Effector CD8-positive, alpha-beta T cell (primary cell): ENCODE measurements around the gene FBXO24.

Experiments used
- DNase-seq: peaks from one replicate; lab custom pipeline; 2025; lab: John Stamatoyannopoulos, UW

Gene FBXO24

DNA sequence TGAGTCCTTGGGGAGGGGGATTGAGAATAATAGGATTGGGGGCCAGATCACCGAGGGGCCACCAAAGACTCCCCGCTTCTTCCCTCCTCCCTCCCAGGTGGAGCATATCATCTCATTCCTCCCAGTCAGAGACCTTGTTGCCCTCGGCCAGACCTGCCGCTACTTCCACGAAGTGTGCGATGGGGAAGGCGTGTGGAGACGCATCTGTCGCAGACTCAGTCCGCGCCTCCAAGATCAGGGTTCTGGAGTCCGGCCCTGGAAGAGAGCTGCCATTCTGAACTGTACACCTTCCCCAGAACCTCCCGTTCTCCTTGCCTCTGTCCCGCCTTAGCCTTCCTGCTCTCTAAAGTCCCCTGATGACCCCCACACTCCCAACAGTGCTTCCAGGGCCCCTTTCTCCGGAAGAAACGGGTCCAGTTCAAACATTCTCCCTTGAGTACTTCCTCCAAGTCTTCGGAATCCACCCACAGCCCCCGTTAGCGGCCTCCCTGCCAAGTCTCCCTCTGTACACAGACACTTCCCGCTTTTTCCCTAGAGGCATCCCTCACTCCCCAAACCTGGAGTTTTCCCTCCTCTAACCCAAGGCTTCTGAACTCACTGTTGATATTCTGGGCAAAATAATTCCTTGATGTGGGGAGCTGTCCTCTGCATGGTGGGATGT lies 4.1 kb downstream of the FBXO24 start:
- no peak for DNase-seq

DNA sequence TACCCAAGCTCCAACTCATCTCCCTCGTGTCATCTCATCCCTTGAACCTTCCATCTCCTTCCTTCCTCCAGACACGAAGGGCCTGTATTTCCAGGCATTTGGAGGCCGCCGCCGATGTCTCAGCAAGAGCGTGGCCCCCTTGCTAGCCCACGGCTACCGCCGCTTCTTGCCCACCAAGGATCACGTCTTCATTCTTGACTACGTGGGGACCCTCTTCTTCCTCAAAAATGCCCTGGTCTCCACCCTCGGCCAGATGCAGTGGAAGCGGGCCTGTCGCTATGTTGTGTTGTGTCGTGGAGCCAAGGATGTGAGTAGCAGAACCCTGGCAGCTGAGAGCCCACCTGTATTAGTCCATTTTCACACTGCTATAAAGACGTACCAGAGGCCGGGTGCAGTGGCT lies 5.5 kb downstream of the FBXO24 start:
- no peak for DNase-seq

DNA sequence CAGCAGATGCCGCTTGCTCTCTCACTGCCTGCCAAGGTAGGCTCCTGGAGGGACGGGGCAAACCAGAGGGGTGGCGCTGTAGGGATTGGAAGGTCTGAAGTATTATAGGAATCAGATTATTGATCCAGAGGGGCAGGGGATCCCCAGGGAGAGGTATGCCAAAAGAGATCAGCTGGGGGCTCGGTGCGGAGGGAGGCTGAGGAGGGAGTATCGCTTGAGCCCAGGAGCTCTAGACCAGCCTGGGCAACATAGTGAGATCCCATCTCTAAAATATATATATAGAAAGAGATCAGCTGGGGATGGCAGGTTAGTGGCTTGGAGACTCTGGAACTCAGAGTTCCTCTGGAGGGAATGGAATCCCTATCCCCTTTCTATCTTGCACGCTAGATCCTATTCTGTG lies 9.1 kb downstream of the FBXO24 start:
- DNase-seq: no peak

DNA sequence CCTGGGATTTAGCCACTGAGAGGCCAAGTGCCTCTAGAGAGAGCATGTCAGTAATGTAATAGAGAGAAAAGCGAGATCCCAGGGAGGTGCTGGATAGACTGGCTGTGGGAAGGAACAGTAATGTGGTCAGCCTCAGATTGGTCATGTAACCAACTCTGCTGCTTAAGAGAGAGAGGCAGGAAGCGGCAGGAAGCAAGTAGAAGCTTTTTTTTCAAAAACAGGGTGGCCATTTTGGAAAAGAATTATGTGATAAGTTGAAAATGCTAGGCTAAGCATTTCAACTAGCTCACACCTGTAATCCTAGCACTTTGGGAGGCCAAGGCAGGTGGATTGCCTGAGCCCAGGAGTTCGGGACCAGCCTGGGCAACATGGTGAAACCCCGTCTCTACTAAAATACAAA lies 12.3 kb downstream of the FBXO24 start:
- DNase-seq: no peak

DNA sequence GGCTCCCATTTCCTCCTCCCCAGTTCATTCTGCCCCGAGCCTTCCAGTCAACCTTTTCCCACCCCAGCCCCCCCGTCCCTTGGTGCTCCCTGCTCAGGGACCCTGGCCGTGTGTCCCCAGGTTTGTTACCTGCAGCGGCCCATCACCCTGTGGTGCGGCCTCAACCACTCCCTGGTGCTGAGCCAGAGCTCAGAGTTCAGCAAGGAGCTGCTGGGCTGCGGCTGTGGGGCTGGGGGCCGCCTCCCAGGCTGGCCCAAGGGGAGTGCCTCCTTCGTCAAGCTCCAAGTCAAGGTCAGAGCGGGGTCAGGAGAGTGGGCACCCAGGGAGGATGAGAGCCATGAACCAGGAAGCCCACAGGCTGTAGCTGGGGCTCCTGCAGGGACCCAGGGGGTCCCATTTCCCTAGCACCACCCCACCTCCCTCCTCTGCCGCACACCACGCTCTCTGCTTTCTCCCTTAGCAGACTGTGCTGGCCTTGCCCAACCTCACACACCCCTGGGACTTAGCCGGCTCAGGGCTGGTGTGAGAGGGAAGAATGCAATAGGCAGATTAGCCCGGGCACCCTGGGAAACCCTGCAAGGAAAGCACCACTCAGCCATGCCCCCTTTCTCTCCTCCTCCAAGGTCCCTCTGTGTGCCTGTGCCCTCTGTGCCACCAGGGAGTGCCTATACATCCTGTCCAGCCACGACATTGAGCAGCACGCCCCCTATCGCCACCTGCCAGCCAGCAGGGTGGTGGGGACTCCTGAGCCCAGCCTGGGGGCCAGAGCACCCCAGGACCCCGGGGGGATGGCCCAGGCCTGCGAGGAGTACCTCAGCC lies 14.0 kb downstream of the FBXO24 start:
- no peak for DNase-seq

DNA sequence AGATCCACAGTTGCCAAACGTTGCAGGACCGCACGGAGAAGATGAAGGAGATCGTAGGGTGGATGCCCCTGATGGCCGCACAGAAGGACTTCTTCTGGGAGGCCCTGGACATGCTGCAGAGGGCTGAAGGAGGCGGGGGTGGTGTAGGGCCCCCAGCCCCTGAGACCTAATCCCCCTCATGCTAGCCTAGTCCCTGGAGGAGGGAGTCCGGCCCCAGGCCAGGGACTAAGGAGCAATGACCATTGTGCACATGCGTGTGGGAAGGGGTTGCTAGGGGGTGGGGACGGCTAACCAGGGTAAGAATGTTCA lies 14.6 kb downstream of the FBXO24 start:
- no peak for DNase-seq

DNA sequence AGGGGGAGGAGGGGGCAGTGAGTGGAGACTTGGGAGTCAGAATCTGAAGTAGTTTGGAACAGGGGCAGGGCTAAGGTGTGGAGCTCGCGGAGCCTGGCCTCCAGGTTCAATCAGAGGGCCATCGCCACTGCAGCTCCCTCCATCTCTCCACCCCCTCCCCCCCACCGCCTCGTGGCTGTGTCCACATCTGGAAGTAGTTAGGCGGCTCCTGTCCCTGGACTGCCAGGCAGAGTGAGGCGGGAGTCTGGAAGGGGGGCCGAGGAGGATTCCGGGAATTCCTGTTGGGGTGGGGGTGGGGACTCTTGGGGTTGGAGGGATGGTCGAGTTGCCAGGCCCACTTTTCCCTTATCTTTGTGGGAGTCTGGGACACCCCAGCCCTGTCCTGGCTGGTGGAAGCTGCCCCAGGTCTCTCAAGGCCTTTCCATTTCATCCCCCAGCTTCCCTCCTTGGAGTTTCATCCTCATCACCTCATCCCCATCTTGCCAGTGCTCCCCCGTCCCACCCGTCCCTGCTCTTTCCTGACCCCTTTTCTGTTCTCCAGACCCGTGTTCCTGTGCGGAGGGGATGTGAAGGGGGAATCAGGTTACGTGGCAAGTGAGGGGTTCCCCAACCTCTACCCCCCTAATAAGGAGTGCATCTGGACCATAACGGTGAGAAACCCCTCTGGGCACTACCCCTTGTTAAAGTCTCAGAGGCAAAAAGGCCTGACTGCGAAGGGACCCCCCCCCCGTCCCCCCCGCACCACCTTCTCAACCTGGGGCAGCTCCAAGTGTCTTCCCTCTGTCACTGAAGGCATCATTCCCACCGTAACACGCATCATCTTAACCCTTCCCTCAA lies 17.0 kb downstream of the FBXO24 start:
- DNase-seq: no peak

DNA sequence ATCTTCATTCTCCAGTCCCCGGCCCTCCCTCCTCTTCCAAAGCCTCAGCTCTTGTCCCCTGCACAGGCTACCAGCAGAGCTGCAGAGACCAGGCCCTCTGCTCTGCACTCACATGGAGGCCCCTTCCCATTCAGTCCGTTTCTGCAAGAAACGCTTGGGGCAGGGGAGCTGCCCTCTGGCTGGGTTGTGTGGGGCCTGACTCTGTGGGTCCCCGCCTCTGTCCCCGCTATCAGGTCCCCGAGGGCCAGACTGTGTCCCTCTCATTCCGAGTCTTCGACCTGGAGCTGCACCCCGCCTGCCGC lies 17.5 kb downstream of the FBXO24 start:
- DNase-seq: no peak

DNA sequence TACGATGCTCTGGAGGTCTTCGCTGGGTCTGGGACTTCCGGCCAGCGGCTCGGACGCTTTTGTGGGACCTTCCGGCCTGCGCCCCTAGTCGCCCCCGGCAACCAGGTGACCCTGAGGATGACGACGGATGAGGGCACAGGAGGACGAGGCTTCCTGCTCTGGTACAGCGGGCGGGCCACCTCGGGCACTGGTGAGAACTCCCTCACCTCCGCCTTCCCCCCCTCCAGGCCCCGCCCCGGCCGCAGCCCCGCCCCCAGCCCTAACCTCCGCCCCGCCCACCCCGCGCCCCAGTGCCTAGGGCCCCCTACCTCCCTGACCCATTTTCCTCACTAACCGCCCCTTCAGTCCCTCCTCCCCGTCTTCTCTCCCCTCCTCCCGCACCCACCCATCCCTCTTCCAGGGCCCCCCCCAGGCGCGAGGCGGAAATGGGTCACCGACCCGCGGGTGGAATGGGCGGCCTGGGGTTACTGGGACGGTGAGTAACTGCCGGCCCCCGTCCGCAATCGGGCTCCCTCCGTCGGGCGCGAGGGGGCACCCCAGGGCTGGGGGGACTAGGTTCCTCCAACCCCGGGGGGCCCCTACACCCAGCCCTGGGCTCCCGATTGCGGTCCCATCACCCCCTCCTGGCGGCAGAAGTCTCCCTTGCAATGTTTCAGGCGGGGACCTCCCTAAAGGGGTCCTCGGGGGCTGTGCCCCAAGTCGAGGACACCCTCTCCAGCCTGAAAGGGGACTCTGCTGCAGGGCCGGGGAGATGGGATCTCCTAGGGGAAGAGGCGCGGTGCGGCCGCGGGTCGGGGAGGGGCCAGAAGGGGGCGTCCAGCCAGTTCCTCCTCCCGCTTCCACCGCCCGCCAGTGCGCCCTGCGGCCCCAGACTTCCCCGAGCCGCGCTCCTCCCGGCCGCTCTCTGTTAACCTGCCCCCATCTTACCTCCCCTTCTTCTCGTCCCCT lies 18.2 kb downstream of the FBXO24 start:
- DNase-seq: peak; percentile 62

DNA sequence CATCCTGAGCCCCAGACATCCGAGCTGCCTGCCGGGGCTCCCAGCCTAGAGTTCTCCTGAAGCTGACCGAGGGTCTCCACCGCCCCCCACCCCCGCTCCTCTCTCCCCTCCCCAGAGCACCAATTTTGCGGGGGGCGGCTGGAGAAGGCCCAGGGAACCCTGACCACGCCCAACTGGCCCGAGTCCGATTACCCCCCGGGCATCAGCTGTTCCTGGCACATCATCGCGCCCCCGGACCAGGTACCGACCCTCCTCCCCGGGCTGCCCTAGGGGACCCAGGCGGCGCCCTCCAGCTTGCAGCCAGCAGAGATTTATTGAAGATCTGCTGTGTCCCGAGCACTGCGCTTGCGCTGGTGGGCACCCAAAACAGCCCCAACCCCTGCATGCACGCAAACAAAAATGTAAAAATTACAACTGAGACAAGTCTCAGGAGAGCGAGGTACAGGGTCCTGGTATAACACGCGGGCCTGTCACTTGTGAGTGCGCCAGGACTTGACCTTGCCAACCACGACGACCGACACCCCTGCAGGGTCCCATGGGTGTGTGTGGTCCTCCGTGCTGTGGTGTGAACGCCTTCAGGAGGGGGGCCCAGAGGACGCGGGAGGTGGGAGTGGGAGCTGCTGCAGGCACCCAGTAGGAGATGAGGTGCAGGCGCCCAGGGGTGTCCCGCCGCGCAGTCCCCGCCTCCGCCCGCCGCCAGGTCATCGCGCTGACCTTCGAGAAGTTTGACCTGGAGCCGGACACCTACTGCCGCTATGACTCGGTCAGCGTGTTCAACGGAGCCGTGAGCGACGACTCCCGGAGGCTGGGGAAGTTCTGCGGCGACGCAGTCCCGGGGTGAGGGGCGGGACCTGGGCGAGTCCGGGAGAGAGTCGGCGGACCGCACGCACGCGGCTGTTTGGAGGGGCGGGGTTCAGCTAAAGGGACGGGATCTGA lies 19.1 kb downstream of the FBXO24 start:
- DNase-seq: no peak

DNA sequence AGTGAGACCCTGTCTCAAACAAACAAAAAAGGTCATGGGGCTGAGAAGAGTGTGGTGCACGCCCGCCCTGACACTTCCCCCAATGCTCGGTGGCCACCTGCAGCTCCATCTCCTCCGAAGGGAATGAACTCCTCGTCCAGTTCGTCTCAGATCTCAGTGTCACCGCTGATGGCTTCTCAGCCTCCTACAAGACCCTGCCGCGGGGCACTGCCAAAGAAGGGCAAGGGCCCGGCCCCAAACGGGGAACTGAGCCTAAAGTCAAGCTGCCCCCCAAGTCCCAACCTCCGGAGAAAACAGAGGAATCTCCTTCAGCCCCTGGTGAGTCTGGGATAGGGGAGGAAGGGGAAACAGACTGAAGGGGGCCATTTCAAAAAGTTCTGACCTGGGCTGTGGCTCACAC lies 20.2 kb downstream of the FBXO24 start:
- no peak for DNase-seq

DNA sequence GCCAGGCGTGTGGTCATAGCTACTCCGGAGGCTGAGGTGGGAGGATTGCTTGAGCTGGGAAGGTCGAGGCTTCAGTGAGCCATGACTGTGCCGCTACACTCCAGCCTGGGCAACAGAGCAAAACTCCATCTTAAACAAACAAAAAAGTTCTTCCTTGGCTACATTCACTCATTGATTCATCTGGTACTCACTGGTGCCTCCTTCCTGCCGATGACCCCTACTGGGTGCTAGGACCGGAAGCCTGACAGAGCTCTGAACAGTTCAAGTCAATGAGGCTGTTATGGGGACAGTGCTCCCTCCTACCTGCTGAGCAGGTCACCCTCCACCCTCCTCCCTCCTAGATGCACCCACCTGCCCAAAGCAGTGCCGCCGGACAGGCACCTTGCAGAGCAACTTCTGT lies 21.0 kb downstream of the FBXO24 start:
- DNase-seq: no peak

DNA sequence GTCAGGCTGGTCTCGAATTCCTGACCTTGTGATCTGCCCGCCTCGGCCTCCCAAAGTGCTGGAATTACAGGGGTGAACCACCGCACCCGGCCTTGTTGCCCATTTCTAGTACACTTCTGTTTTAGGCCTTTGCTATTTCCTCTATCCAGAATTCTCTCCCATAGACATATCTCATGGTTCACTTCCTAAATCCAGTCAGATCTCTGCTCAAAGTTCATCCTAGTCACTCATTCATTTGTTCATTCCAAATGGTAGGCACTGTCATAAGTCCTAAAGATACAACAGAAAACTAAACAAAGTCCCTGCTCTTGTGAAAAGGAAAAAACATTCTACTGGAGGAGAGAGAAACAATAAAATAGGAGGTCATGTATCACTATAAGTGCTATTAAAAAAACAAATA lies 23.8 kb downstream of the FBXO24 start:
- no peak for DNase-seq

DNA sequence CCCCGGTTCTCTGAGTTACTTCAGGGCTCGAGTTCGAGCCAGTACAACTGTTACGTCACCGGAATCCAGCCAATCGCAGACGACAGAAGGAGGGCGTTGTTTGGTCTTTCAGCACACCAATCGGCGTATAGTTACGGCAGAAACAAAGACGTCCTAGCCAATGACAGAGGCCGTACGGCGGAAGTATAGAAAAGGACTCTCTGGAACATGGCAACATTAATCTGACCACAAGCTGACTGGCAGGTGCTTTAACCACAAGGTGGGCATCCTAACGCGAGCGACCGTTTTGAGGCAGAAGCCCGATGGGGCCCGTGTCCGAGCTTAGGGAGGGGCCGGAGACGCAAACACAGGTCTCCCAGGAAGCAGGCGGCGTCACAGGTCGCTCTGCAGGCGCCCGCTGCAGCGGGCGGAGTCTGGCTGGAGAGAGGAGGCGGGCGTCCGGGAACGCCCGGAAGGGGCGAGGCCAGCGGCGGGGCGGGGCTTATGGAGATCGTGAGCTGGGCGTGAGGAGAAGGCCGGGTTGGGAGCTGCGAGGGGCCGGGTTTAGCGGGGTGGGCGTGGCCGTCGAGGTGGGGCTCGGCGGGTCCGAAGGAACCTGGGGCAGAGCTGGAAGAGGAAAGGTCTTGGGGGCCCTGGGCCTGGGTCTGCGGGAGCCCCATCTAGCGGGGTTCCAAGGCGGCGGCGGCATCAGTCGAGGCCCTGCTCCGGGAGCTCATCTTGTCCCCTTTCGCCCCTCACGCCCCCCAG lies 26.0 kb downstream of the FBXO24 start, which contains the start of gene MOSPD3:
Gene MOSPD3, plus strand, starts transcription at position 558 of the 747 bp plus-strand sequence. CDS start 252 bp downstream, outside the sequence.
- DNase-seq: peak; percentile 94

DNA sequence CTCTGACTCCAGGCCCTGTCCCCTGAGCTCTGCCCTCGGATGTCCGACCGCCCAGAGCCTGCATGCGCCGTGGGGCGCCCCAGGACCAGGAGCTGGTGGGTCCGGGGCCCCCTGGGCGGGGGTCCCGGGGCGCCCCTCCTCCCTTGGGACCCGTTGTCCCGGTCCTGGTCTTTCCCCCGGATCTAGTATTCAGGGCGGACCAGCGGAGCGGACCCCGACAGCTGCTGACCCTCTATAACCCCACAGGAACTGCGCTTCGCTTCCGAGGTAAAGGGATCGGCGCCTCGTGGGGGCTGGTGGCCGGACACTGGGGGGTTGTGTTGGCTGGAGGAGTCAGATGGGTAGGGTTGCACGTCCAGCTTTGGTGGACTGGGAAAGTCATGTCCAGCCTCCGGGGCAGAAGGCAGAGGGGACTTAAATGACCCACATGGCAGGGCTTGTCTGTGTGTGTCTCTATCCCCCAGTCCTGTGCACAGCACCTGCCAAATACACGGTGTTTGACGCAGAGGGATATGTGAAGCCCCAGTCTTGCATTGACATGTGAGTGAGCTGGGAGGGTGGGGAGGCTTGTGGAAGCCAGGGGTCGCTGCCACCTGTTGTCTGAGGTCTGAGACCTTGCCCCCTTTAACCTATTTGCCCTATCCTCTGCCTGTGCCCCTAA lies 26.7 kb downstream of the FBXO24 start:
- no peak for DNase-seq

DNA sequence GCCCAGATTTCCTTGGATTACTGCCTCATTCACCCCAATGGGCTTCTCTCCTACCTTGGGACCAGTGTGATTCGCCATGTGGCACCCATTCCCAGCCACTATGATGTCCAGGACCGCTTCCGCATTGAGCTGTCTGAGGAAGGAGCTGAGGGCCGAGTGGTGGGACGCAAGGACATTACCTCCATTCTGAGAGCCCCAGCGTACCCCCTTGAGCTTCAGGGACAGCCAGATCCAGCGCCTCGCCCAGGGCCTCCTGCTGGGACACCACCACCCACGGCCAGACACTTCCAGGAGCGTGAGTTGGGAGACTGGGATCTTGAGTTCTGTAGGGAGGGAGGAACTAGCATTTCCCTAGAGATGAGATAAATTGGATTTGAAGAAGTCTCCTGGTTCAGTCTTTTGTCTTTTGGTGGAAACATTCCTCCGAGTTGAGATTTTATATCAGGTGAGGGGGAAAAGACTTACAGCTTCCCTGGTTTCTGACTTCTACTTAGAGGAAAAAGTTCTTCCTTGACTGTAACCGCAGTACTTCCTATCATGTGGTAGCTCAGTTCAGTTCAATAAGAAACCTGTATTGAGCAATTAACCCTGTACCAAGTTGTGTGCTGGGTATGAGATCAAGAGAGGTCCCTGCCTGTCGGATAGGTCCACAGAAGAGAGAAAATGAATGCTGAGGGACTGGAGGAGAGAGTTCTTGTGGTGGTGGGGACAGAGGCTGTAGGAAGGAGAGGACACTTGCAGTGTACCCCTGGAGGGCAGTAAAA lies 27.5 kb downstream of the FBXO24 start:
- DNase-seq: no peak

DNA sequence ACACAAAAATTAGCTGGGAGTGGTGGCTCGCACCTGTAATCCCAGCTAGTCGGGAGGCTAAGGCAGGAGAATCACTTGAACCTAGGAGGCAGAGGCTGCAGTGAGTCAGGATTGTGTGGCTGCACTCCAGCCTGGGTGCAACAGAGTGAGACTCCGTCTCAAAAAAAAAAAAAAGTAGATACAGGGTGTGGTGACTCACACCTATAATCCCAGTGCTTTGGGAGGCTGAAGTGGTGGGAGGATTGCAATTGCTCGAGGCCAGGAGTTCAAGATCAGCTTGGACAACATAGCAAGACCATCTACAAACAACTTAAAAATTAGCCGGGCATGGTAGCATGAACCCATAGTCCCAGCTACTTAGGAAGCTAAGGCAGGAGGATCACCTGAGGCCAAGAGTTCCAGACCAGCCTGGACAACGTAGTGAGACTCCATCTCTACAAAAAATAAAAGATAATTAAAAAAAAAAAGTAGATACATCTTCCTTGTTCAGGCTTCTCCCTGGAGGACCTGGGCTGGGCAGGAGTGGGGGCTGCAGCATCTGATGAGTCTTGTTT lies 28.3 kb downstream of the FBXO24 start:
- no peak for DNase-seq

DNA sequence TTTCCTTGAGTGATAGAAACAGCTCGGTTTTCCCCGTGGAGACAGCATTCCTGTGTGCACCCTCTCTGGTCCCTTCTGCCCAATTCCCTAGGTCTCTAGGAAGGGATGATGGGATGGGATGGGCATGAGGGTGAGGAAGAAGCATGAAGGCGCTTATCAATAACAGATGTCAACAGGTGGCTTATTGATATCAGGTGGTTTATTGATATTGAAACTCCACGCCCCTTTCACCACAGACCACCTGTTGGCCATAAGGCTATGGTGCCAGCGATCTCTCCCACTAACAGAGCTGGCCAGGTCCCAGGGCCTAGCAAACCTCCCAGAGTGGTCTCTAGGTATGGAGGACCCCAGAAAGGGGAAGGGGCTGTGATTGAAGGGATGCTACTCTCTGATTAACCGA lies 34.1 kb downstream of the FBXO24 start:
- DNase-seq: no peak
